OCI-LY3 (cell line): ENCODE measurements around the gene KLHL41.

Experiments used
- CTCF ChIP-seq: fragments of 200-600, 300-600 bp; sonication (generic); IDR thresholded peaks from 2 replicates; pipeline ENCODE4 v1.5.1; 2014; ENCODE audit warnings: antibody characterized with exemption, low read length, low read depth
- EZH2phosphoT487 ChIP-seq: fragments of 200-600 bp; shearing (Covaris generic); IDR thresholded peaks from 2 replicates; pipeline ENCODE4 v1.6.1; 2018; ENCODE audit warnings: antibody characterized with exemption, mixed run types, low read depth

GRCh38 chr2:169528271-169528701 lies 18.8 kb downstream of the KLHL41 start:
- peak; percentile 90 for TF ChIP-seq CTCF
- TF ChIP-seq EZH2phosphoT487: no peak
